GM10847 (cell line): ENCODE data around the gene LRRC7.

Source experiments
- POLR2A ChIP-seq: IDR thresholded peaks from 2 replicates; pipeline ENCODE4 v1.6.1; 2011; ENCODE audit not compliant: insufficient read length; ENCODE audit errors: extremely low read depth

The LRRC7 gene

GRCh38 chr1:69567652-69568420 is at the start of gene LRRC7:
Gene LRRC7 (plus strand): TSS chr1:69567922. CDS start chr1:69568640, 718 bp downstream.
- TF ChIP-seq POLR2A, result no peak

DNA sequence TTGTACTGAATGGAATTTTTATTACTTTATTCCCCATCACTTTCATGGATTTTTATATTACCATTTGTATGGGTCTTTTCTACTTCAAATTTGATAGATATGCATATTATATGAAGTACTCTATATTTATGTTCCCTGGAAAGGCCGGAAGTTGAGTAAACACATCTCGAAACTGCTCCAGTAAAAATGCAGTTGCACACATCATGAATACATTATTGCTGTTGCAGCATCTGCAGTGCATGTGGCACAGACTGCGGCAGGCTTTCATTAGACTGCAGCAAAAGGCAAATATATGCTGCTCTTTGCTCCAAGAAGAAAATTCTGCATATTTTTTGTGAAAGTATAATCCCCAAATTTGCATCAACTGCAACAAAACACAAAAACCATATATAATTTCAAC is 48.7 kb upstream of the LRRC7 start:
- TF ChIP-seq POLR2A, result no peak

DNA sequence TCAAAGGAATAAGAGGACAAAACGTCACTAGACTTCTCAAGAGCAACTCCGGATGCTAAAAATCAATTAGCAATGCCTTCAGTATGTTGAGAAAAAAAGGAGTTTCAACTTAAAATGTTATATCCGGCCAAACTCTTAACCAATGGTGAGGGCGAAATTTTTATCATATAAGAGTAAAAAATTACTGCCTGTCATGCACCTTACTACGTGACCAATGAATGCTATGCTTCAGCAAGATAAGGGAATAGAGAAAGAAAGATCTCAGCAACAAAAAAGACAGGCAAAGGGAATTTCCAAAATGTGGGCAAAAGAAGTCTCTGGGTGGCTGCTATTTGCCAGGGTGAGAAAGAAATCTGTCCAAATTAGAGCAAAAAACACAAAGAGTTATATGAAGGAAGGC is 47.4 kb upstream of the LRRC7 start:
- TF ChIP-seq POLR2A, result no peak

DNA sequence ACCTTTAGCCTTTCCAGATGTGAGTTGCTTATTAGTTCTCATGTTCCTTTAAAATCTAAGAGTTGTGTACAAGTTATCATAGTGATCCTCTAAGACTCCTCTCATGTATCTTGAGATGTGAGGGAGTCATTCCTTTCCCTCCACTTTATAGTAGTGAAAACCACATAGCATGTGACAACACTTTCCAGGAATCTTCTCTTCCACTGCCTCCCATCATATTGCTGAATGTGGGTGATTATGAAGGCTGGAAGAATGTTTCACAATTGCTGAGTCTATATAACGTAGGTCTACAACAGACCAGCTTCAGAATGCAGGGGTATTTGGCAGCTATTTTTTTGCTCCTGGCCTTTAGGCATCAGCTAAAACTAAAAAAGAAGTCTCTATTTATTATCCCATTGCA is 44.7 kb upstream of the LRRC7 start:
- TF ChIP-seq POLR2A, result no peak

DNA sequence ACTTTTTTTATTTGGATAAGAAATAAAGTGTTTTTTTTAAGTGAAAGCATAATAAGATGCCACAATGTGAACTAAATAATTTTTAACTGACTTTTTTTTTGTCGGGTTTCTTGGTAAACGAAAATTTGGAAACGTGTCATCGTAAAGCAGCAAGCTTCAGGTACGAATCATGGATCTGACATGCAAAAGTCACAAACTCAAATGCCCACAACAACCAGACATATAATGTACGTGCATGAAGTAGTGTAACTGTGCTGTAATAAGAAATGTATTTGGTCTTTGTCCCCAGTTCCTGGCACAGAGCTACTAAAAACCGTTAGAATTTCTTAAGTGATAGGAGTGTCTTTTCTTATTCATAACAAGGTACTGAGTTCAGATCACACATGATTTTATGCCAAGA is 44.3 kb upstream of the LRRC7 start:
- no peak for TF ChIP-seq POLR2A

- TF ChIP-seq POLR2A, result no peak
These were observed 43.7 kb upstream of the LRRC7 start for GRCh38 chr1:69524015-69524414.

GRCh38 chr1:69527273-69527672 is 40.4 kb upstream of the LRRC7 start:
- no peak for TF ChIP-seq POLR2A

GRCh38 chr1:69528376-69528775 is 39.3 kb upstream of the LRRC7 start:
- TF ChIP-seq POLR2A, result no peak

- no peak for TF ChIP-seq POLR2A
These were observed 34.4 kb upstream of the LRRC7 start for GRCh38 chr1:69533343-69533742.

DNA sequence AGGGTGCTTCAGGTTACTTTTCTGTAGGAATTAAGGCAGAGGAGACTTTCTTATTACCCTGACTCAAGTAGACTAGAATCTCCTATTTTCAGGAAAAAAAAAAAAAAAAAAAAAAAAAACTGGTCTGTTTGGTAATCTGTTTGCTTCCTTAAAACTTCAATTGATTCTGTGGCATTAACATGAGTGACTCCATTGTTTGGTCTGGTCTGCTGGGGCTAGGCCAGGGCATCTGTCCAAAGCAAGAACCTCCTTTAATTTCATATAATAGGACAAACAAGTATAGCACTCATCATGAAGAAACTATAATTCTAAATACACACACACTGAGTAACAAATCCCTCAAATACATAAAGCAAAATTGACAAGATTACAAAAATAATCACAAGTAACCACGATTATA is 32.9 kb upstream of the LRRC7 start:
- TF ChIP-seq POLR2A, result no peak

DNA sequence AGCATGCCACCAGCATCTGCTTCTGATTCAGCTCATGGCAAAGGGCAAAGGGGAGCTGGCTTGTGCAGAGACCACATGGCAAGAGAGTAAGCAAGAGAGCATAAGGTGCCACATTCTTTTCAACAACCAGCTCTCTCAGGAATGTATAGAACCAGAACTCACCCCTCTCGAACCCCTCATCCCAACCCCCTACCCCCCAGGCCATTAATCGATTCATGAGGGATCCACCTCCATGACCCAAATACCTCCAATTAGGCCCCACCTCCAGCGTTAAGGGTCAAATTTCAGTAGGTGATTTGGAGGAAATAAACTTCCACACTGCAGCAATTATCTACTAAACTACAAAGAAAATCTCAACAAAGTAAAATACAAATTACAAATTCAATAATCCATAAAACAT is 32.2 kb upstream of the LRRC7 start:
- no peak for TF ChIP-seq POLR2A

DNA sequence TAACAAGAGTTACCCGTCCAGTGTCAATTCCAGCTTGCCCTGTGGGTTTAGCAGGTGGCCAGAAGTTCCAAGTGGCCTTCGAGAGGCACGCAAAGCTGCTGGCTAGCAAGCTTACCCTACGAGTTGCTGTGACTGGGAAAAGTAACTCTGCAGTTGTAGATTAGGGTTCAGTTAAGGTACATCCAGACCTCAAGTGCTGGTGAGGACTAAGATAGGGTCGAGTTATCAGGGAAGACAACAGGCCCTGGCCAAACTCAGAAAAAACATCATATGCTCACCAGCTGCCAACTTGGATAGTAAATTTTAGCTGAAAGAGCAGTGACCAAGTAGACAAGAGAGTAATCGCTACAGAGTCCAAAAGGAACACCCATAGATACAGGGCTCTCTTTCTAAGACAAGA is 27.7 kb upstream of the LRRC7 start:
- TF ChIP-seq POLR2A, result no peak

- no peak for TF ChIP-seq POLR2A
These were observed 16.0 kb upstream of the LRRC7 start for GRCh38 chr1:69551476-69552324.

GRCh38 chr1:69553726-69554125 is 14.0 kb upstream of the LRRC7 start:
- no peak for TF ChIP-seq POLR2A

- no peak for TF ChIP-seq POLR2A
These were observed 876 bp downstream of the LRRC7 start for GRCh38 chr1:69568421-69569174.

DNA sequence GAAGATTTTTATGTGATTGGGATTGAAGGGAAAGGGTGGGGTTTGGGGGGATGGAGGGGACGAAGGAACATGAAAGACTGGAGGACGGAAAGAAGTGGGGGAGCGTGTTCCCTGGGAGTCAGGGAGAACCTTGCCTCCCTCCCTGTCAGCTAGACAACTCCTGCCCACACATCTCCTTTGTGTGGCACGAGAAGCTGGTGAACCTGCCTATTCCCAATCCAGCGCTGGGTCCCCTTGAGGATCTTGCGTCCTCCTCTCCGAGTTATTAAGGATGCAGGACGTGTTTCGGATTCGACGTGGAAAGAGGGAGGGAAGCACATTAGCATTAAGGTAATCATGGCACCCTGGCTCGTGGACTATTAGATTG is 1.4 kb downstream of the LRRC7 start:
- no peak for TF ChIP-seq POLR2A
